Testis (tissue), 3 donors: Measurements from ENCODE around the gene TNFRSF11A. TPM values are rescaled to one million over a fixed set of nuclear protein-coding genes. Genes with fewer than 3 reads are reported as not detected.

Experiments
- DNase-seq: peaks from one replicate; pipeline ENCODE4 v3.0.0-alpha.2; 2019
- H3K27ac ChIP-seq, 2 donors: fragments of 200-600 bp; sonication (generic); one replicate each; pipeline ENCODE4 v1.5.1; 2019
- H3K27me3 ChIP-seq: fragments of 200-600 bp; sonication (generic); one replicate; pipeline ENCODE4 v1.5.1; 2019
- H3K36me3 ChIP-seq: fragments of 200-600 bp; sonication (generic); one replicate; pipeline ENCODE4 v1.5.1; 2017; ENCODE audit warnings: low read depth; ENCODE audit errors: missing control alignments
- H3K4me1 ChIP-seq: fragments of 200-600 bp; sonication (generic); one replicate; pipeline ENCODE4 v1.5.1; 2019
- H3K4me3 ChIP-seq, 2 donors: fragments of 200-600 bp; sonication (generic); one replicate each; pipeline ENCODE4 v1.5.1; 2017 to 2019
- H3K9me3 ChIP-seq: fragments of 200-600 bp; sonication (generic); one replicate; pipeline ENCODE4 v1.5.1; 2017
- CTCF ChIP-seq, 3 experiments: fragments of 450-650 bp in 2 of 3; fragments of 200-600 bp in 1 of 3; sonication (generic) in 1 of 3; IDR thresholded peaks; one replicate each; pipeline ENCODE4 v1.5.1; 2016 to 2019; ENCODE audit warnings: antibody characterized with exemption in 3 of 3, mild to moderate bottlenecking in 2 of 3, moderate library complexity in 1 of 3
- POLR2A ChIP-seq: fragments of 450-650 bp; IDR thresholded peaks from one replicate; pipeline ENCODE4 v1.6.1; 2017; ENCODE audit warnings: antibody characterized with exemption, mild to moderate bottlenecking, moderate library complexity
- WGBS, 2 donors: methylation state at CpG; one replicate each; pipeline ENCODE4 v1.1.5; 2018; 5-methylcytosine and 5-hydroxymethylcytosine counted together
- intact Hi-C: fragments of 100-400 bp; cut with DNase I; formaldehyde crosslinking; loops from one replicate; pipeline ENCODE4 v1.15.1; 2023; ENCODE audit warnings: low total_unique reads
- polyA plus RNA-seq: library from polyadenylated mRNA; stranded (reverse); fragments of 350-450 nt; fragmentation: Illumina TruSeq; extraction: RNeasy Lipid Tissue Mini Kit (QIAGEN cat#74804); gene quantifications from one replicate; pipeline ENCODE4 v1.2.3, GENCODE V29; 2014; ENCODE audit warnings: low read depth, low replicate concordance; ENCODE audit not compliant: insufficient read depth
- total RNA-seq, 2 donors: library from RNA; depleted of rRNA; stranded (reverse); fragments of >200 nt; gene quantifications; one replicate each; pipeline ENCODE4 v1.2.3, GENCODE V29; 2016

Gene TNFRSF11A
- total and polyA plus RNA-seq, 3 donors from 2014 or later, result 2.4 to 3.3 (median 3.0) TPM

- Histone ChIP-seq H3K4me3 (no peak overlapping the region), H3K27ac (no peak overlapping the region), H3K9me3 (no peaks in the 10 kb centered on the region), H3K4me1 (no peaks in the 10 kb centered on the region), H3K36me3 (no peaks in the 10 kb centered on the region), H3K27me3 (no peaks in the 10 kb centered on the region)
- DNase-seq, result no peak
- TF ChIP-seq CTCF (IDR thresholded peaks at IDR 0.05) (no peak), POLR2A (no peak)
- WGBS, 2 donors, result 65 to 66% methylated on average over 7 of the region's 7 CpGs
- intact Hi-C loops, result no loop called here
Observed at GRCh38 chr18:62327977-62328376, 2.9 kb downstream of the TNFRSF11A start.

GRCh38 chr18:62328586-62329525 is 3.7 kb downstream of the TNFRSF11A start:
- Histone ChIP-seq H3K36me3 (no peaks in the 10 kb centered on the region), H3K27me3 (no peaks in the 10 kb centered on the region), H3K27ac (no peak overlapping the region), H3K4me3 (no peak overlapping the region), H3K9me3 (no peaks in the 10 kb centered on the region), H3K4me1 (no peaks in the 10 kb centered on the region)
- no peak for DNase-seq
- WGBS, 2 donors, result 72 to 79% methylated on average over 6 of the region's 6 CpGs
- intact Hi-C loops, result no loop called here
- TF ChIP-seq CTCF (IDR thresholded peaks at IDR 0.05), result no peak
- no peak for TF ChIP-seq POLR2A

- Histone ChIP-seq H3K4me3 (no peak overlapping the region), H3K36me3 (no peaks in the 10 kb centered on the region), H3K27ac (no peak overlapping the region), H3K27me3 (no peaks in the 10 kb centered on the region), H3K4me1 (no peaks in the 10 kb centered on the region), H3K9me3 (no peaks in the 10 kb centered on the region)
- TF ChIP-seq CTCF (IDR thresholded peaks at IDR 0.05) (no peak), POLR2A (no peak)
- no peak for DNase-seq
- intact Hi-C loops, result no loop called here
- WGBS, 2 donors, result 58 to 69% methylated on average over 11 to 15 of the region's 15 CpGs
Observed at GRCh38 chr18:62329691-62330454, 4.8 kb downstream of the TNFRSF11A start.

GRCh38 chr18:62330650-62331049 is 5.5 kb downstream of the TNFRSF11A start:
- no peak overlapping the region for H3K27ac ChIP-seq
- intact Hi-C loops, result no loop called here
- H3K36me3 ChIP-seq, result no peaks in the 10 kb centered on the region
- H3K27me3 ChIP-seq, result no peaks in the 10 kb centered on the region
- 87 to 90% methylated on average over 7 of the region's 7 CpGs for WGBS, 2 donors
- DNase-seq, result no peak
- no peak for TF ChIP-seq POLR2A
- no peak for TF ChIP-seq CTCF (IDR thresholded peaks at IDR 0.05)
- H3K4me3 ChIP-seq, result no peak overlapping the region
- H3K9me3 ChIP-seq, result no peaks in the 10 kb centered on the region
- peaks cover 4% of the 10 kb centered on the region for H3K4me1 ChIP-seq
